CD4-positive, CD25-positive, alpha-beta regulatory T cell (primary cell): ENCODE data around the gene MMP15. TPM values are rescaled to one million over a fixed set of nuclear protein-coding genes. Genes with fewer than 3 reads are reported as not detected.

Source experiments
- ATAC-seq, 2 donors: fragments of 150-1000 bp; cut with Tn5 transposase; one replicate each; pipeline ENCODE4 v1.10.0; 2021; ENCODE audit warnings: low read depth in 2 of 2, moderate number of reproducible peaks in 2 of 2, moderate library complexity in 1 of 2
- DNase-seq, 3 donors: peaks; one replicate each; pipeline versions ENCODE4 v3.0.0 to v3.0.0-alpha.2; 2012 to 2022; ENCODE audit warnings: mixed read lengths in 1 of 3
- H3K27ac ChIP-seq: one replicate; pipeline ENCODE4 v1.7.0; 2013; ENCODE audit warnings: mild to moderate bottlenecking, low read length; ENCODE audit not compliant: insufficient read depth, poor library complexity, severe bottlenecking
- H3K27me3 ChIP-seq: one replicate; pipeline ENCODE4 v1.7.0; 2013; ENCODE audit warnings: low read length; ENCODE audit not compliant: control insufficient read depth, insufficient read depth
- H3K36me3 ChIP-seq: one replicate; pipeline ENCODE4 v1.7.0; 2013; ENCODE audit warnings: mild to moderate bottlenecking, low read length, moderate library complexity; ENCODE audit not compliant: control insufficient read depth, insufficient read depth
- H3K4me1 ChIP-seq: 2 replicates; pipeline ENCODE4 v1.7.0; 2013; ENCODE audit warnings: mild to moderate bottlenecking, low read length; ENCODE audit not compliant: insufficient read depth, control insufficient read depth, poor library complexity, severe bottlenecking
- H3K4me3 ChIP-seq: one replicate; pipeline ENCODE4 v1.7.0; 2013; ENCODE audit warnings: low read depth, mild to moderate bottlenecking, low read length, moderate library complexity
- H3K9me3 ChIP-seq, 2 experiments: 1 replicate in 1 of 2; 2 replicates in 1 of 2; pipeline ENCODE4 v1.7.0; 2013; ENCODE audit warnings: low read length in 2 of 2, mild to moderate bottlenecking in 1 of 2, moderate library complexity in 1 of 2; ENCODE audit not compliant: control insufficient read depth in 2 of 2
- H3K27ac Mint-ChIP-seq, 3 donors: one replicate each; pipeline ENCODE4 v1.8.0; 2020 to 2022; ENCODE audit warnings: mild to moderate bottlenecking in 3 of 3, mixed read lengths in 3 of 3, moderate library complexity in 2 of 3
- H3K27me3 Mint-ChIP-seq: one replicate; pipeline ENCODE4 v1.8.0; 2022; ENCODE audit warnings: mild to moderate bottlenecking, mixed read lengths
- H3K36me3 Mint-ChIP-seq: one replicate; pipeline ENCODE4 v1.8.0; 2020; ENCODE audit warnings: mixed read lengths
- H3K4me1 Mint-ChIP-seq, 4 donors: one replicate each; pipeline ENCODE4 v1.8.0; 2020 to 2022; ENCODE audit warnings: mixed read lengths in 4 of 4, mild to moderate bottlenecking in 1 of 4
- H3K4me3 Mint-ChIP-seq, 4 donors: one replicate each; pipeline ENCODE4 v1.8.0; 2020 to 2022; ENCODE audit warnings: mild to moderate bottlenecking in 4 of 4, mixed read lengths in 4 of 4, moderate library complexity in 3 of 4
- H3K9me3 Mint-ChIP-seq, 7 donors: one replicate each; pipeline ENCODE4 v1.8.0; 2020 to 2022; ENCODE audit warnings: mixed read lengths in 7 of 7, mild to moderate bottlenecking in 3 of 7, moderate library complexity in 2 of 7
- polyA plus RNA-seq, 4 donors: library from polyadenylated mRNA; unstranded; fragments of 300-500 nt; fragmentation: Illumina TruSeq; gene quantifications; one replicate each; pipeline ENCODE4 v1.2.3, GENCODE V29; 2021
- total RNA-seq: library from RNA; stranded (reverse); gene quantifications from one replicate; pipeline ENCODE4 v1.2.3, GENCODE V29; 2022

The MMP15 gene
- total and polyA plus RNA-seq, 5 donors from 2014 or later = 0.03 to 0.27 (median 0.11) TPM; not detected in 2

DNA sequence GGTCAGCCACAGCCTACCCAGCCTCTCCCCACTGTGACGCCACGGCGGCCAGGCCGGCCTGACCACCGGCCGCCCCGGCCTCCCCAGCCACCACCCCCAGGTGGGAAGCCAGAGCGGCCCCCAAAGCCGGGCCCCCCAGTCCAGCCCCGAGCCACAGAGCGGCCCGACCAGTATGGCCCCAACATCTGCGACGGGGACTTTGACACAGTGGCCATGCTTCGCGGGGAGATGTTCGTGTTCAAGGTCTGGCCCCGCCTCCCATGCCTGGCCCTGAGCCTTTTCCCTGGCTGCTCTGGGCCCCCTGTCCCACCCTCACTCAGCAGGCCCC lies 16.0 kb downstream of the MMP15 start:
- Mint-ChIP-seq H3K4me1 (no peaks in the 10 kb centered on the region), H3K4me3 (no peak overlapping the region), H3K36me3 (no peaks in the 10 kb centered on the region), H3K9me3 (peaks cover 0 to 1% (median 0%) of the 10 kb centered on the region in 7 donors), H3K27ac (peak overlapping the region in 1 of 3 donors; percentile 56), H3K27me3 (no peaks in the 10 kb centered on the region)
- Histone ChIP-seq H3K9me3 (no peaks in the 10 kb centered on the region), H3K4me3 (no peak overlapping the region), H3K36me3 (no peaks in the 10 kb centered on the region), H3K27me3 (no peaks in the 10 kb centered on the region), H3K27ac (no peak overlapping the region), H3K4me1 (no peaks in the 10 kb centered on the region)
- DNase-seq = no peak
- no peak for ATAC-seq

DNA sequence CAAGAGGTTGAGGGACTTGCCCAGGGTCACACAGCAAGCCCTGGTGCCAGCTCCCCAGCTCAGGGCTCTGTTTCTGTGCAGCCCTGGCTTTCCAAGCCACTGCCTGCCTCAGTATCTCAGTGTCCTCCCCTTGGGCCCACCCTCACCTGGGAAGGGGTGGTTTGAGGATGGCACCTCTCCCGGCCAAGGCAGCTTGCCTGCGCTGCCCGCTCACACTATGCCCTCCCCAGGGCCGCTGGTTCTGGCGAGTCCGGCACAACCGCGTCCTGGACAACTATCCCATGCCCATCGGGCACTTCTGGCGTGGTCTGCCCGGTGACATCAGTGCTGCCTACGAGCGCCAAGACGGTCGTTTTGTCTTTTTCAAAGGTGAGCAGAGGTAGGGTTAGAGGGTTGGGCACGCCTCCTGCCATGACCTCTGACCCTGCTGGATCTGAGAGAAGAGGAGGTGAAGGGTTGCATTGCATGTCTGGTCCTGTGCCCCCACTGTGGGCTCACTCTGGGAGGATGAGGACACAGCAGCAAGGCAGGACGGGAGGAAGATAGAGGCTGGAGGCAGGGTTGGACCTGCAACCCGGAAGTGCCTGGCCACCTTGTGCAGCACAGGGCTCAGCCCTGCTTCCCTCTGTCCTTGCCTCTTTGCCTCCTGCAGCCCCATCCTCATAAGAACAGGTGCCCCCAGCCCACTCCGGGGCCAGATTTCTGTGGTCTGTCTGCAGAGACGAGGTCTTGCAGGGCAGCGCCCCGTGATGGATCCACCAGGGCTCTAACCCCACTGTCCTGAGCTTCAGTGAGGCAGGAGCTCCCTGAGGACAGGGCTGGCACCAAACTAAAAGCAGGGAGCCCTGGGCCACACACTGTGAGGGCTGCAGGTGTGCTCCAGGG lies 16.7 kb downstream of the MMP15 start:
- Mint-ChIP-seq H3K36me3 (no peaks in the 10 kb centered on the region), H3K27me3 (no peaks in the 10 kb centered on the region), H3K4me3 (no peak overlapping the region), H3K4me1 (no peaks in the 10 kb centered on the region), H3K9me3 (no peaks in the 10 kb centered on the region), H3K27ac (peak overlapping the region in 1 of 3 donors; percentile 56)
- Histone ChIP-seq H3K27ac (no peak overlapping the region), H3K4me1 (no peaks in the 10 kb centered on the region), H3K4me3 (no peak overlapping the region), H3K36me3 (no peaks in the 10 kb centered on the region), H3K27me3 (no peaks in the 10 kb centered on the region), H3K9me3 (no peaks in the 10 kb centered on the region)
- DNase-seq (no peak), ATAC-seq (no peak)

DNA sequence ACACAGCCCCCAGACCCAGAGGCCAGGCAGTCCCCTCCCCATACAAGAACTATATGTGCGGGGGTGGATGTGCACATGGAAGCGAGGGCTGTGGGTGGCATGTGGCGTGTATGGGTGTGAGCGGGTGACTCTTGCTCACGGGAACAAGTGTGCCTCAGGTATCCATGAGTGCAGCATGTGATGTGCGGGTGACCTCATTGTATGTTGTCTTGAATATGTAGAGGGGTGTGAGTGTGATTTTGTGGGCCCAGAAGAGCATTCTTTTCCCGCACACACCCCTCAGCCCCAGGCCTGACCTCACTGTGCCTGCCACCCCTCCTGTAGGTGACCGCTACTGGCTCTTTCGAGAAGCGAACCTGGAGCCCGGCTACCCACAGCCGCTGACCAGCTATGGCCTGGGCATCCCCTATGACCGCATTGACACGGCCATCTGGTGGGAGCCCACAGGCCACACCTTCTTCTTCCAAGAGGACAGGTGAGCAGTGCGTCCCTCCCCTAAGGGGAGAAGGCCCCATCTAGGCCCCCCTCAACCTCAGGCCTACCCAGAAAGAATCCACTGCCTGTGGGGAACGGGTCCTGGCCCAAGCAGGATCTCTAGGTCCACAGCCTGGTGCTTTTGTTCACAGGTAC lies 17.4 kb downstream of the MMP15 start:
- Histone ChIP-seq H3K27me3 (no peaks in the 10 kb centered on the region), H3K4me3 (no peak overlapping the region), H3K36me3 (no peaks in the 10 kb centered on the region), H3K4me1 (no peaks in the 10 kb centered on the region), H3K27ac (no peak overlapping the region), H3K9me3 (no peaks in the 10 kb centered on the region)
- no peaks in the 10 kb centered on the region for H3K4me1 Mint-ChIP-seq
- ATAC-seq (no peak), DNase-seq (no peak)
- H3K27ac Mint-ChIP-seq = no peak overlapping the region
- H3K27me3 Mint-ChIP-seq = no peaks in the 10 kb centered on the region
- H3K9me3 Mint-ChIP-seq = no peaks in the 10 kb centered on the region
- no peak overlapping the region for H3K4me3 Mint-ChIP-seq
- H3K36me3 Mint-ChIP-seq = no peaks in the 10 kb centered on the region

DNA sequence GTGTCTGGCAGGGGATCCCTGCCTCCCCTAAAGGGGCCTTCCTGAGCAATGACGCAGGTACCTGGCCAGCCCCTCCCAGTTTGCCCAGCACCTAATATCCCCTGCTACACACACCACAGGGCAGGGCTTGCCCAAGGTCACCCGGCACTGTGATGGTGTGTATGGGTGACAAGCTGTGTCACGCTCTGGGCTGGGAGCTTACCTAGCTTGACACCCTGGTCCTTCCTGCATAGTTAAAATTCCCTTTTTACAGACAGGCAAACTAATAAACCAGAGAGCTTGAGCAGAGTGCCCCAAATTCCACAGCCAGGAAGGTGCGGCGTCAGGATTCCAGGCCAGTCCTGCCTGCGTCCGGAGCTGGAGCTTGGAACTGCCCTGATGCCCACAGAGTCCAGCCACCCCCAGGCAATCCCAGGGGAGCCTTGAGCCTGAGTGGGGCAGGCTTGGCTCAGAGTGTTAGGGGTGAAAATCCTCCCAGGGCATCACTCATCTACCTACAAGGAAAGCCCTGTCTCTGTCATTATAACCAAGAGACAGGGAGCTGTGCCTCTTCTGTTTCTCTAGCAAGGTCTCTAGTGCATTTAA lies 18.1 kb downstream of the MMP15 start:
- Mint-ChIP-seq H3K9me3 (no peaks in the 10 kb centered on the region), H3K27me3 (no peaks in the 10 kb centered on the region), H3K4me1 (no peaks in the 10 kb centered on the region), H3K36me3 (no peaks in the 10 kb centered on the region), H3K4me3 (no peak overlapping the region), H3K27ac (no peak overlapping the region)
- Histone ChIP-seq H3K4me1 (no peaks in the 10 kb centered on the region), H3K36me3 (no peaks in the 10 kb centered on the region), H3K27ac (no peak overlapping the region), H3K9me3 (no peaks in the 10 kb centered on the region), H3K4me3 (no peak overlapping the region), H3K27me3 (no peaks in the 10 kb centered on the region)
- ATAC-seq (no peak), DNase-seq (no peak)

DNA sequence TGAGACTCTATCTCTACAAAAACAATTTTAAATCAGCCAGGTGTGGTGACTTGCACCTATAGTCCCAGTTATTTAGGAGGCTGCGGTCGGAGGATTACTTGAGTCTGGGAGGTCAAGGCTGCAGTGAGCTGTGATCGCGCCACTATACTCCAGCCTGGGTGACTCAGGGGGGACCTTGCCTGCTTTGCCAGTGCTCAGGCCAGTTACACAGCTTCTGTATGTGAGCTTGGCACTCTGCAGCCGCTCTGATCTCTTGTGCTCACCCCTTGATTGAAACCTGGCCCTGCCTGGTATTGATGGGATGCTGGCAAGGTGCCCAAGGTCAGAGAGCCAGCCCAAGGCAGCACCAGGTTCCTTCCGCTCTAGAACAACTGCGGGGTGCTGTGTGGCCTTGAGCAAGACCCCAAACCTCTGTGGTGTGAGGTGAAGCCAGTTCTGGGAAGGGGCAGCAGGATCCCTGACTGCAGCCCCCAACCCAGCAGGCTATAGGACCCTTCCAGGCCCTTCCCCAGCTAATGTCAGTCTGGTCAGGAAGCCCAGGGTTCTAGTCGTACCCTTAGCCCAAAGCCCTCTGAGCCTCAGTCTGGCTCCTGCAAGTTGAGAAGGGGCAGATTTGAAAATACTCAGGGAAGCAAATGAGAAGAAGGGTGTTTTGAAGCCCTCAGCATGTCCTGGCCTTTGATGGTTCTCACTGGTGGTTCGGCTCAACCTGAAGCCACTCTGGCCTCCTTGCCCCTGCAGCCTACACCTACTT lies 18.9 kb downstream of the MMP15 start:
- Histone ChIP-seq H3K9me3 (no peaks in the 10 kb centered on the region), H3K27ac (no peak overlapping the region), H3K4me1 (no peaks in the 10 kb centered on the region), H3K4me3 (no peak overlapping the region), H3K36me3 (no peaks in the 10 kb centered on the region), H3K27me3 (no peaks in the 10 kb centered on the region)
- no peak for DNase-seq
- H3K9me3 Mint-ChIP-seq = no peaks in the 10 kb centered on the region
- no peak for ATAC-seq
- H3K4me3 Mint-ChIP-seq = no peak overlapping the region
- H3K27ac Mint-ChIP-seq = no peak overlapping the region
- no peaks in the 10 kb centered on the region for H3K27me3 Mint-ChIP-seq
- H3K4me1 Mint-ChIP-seq = no peaks in the 10 kb centered on the region
- H3K36me3 Mint-ChIP-seq = no peaks in the 10 kb centered on the region

DNA sequence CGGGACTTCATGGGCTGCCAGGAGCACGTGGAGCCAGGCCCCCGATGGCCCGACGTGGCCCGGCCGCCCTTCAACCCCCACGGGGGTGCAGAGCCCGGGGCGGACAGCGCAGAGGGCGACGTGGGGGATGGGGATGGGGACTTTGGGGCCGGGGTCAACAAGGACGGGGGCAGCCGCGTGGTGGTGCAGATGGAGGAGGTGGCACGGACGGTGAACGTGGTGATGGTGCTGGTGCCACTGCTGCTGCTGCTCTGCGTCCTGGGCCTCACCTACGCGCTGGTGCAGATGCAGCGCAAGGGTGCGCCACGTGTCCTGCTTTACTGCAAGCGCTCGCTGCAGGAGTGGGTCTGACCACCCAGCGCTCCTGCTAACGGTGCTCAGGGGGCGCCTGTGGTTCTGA lies 19.5 kb downstream of the MMP15 start:
- H3K36me3 Mint-ChIP-seq = no peaks in the 10 kb centered on the region
- ATAC-seq = no peak

DNA sequence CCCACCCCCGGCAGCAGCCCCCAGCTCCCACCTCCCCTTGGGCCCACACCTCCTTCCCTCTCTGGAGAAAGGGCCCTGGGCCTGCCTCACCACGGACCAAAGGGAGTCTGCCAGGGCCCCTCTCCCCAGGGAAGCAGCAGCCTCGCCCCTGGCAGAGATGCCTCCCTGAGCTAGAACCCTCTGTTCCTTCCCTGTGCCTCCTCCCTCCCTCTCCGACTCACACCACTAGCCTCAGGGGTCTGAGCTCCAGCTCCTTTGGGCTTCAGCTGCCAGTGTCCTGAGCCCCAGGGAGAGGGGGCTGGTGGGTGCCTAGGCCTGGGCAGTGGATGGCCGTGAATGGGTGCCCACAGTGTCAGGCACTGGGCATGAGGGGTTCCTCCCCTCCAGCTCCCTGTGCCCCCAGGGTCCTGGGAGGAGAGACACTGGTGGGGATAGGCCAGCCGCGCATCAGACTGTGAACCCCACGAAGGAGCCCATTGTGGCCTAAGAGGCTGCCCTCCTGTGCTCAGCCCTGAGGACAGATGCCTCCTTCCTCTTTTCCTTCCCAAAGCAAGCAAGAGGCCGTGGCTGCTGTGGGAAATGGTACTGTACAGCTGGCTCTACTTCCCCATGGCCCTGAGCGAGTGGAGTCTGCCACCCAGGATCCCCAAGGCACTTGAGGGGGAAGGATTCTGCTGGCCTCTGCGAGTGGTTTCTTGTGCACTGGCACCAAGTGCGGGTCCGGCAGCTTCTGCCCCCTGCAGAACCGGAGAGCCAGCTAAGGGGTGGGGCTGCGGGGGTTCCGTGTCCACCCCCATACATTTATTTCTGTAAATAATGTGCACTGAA lies 20.7 kb downstream of the MMP15 start:
- H3K27me3 Mint-ChIP-seq = peaks cover 6% of the 10 kb centered on the region
- Histone ChIP-seq H3K27me3 (no peaks in the 10 kb centered on the region), H3K27ac (no peak overlapping the region), H3K36me3 (no peaks in the 10 kb centered on the region), H3K9me3 (no peaks in the 10 kb centered on the region), H3K4me3 (no peak overlapping the region), H3K4me1 (no peaks in the 10 kb centered on the region)
- no peak overlapping the region for H3K27ac Mint-ChIP-seq
- ATAC-seq (no peak), DNase-seq (no peak)
- no peak overlapping the region for H3K4me3 Mint-ChIP-seq
- H3K4me1 Mint-ChIP-seq = no peaks in the 10 kb centered on the region
- H3K9me3 Mint-ChIP-seq = no peaks in the 10 kb centered on the region
- H3K36me3 Mint-ChIP-seq = no peaks in the 10 kb centered on the region

More for the DNA sequence above, 19.5 kb downstream of the MMP15 start:
- DNase-seq = no peak
- Histone ChIP-seq H3K36me3 (no peaks in the 10 kb centered on the region), H3K27me3 (no peaks in the 10 kb centered on the region), H3K9me3 (no peaks in the 10 kb centered on the region), H3K4me3 (no peak overlapping the region), H3K4me1 (no peaks in the 10 kb centered on the region), H3K27ac (no peak overlapping the region)
- Mint-ChIP-seq H3K9me3 (no peaks in the 10 kb centered on the region), H3K27ac (no peak overlapping the region), H3K27me3 (no peaks in the 10 kb centered on the region), H3K4me1 (no peaks in the 10 kb centered on the region), H3K4me3 (no peak overlapping the region)
